HuH-7.5 (cell line): Measurements from ENCODE around the gene PANX3.

Source experiments
- DNase-seq: peaks from one replicate; pipeline ENCODE4 v3.0.0; 2011; ENCODE audit warnings: low spot score

Gene PANX3

DNA sequence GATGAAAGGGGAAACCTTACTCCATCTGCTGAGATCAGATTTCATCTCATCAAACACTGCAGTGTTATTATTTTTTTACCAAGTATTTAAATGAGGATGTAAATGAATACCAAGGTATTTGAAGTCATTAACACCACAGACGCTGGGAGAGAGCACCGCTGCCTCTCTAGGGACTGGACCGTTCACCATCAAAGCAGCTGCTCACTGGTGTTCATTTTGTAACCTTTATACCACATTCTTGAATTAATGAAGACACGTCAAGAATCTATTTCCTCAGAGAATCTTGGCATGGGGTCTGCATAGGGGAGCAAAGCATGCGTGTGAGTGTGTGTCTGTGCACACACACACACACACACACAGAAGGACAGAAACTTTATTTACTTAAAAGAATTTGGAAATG, 46.7 kb downstream of the PANX3 start:
- DNase-seq = no peak

DNA sequence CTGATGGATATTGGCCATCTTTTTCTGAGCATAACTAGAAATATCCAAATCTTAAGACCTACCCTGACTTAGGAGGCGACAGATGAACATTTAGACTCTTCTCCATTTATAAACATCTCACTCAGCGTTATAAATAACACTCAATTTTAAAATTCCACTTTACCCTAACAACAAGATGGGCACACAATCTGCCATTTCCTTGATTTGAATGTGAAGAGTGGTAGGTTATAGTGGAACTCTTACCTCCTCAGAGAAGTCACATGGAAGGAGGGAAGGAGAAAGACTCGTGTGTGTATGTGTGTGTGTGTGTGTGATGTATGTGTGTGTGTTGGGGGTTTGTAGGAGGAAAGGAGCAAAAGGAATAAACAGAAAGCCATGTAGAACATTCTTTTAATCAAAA, 47.3 kb downstream of the PANX3 start:
- DNase-seq = no peak

DNA sequence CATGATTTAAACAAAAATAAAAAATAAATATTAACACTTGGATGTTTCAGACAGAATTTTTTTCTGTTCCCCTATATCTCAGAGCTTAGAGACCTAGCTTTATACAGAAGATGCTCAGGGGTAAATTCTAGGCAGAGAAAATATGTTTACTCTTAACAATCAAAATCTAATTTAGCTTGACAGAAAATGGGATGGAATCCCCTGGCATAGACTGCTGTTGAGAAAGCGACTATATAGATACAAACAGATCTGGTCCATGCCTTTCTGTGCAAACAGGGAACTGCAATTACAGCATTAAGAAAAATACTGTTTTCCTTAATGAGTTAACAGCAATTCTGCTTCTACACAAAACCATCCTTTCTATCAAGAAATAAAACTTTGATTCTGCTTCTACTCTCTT, 47.8 kb downstream of the PANX3 start:
- DNase-seq = no peak

DNA sequence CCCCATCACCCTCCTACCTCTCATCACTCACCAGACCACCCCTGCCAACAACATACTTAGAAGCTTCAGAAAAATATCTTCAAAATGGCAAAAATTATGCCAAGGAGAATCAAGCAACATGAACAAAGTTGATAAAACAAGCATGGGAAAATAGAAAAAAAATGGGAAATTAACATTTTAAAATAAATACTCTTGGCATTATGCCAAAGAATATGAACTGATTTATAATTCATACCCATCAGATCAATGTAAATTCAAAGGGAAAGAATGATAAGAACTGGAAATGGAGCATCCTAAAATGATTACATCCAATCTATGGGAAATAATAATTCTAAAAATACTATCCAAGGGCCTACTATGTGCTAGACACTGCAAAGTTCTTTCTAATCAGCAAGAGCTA, 50.3 kb downstream of the PANX3 start:
- no peak for DNase-seq

DNA sequence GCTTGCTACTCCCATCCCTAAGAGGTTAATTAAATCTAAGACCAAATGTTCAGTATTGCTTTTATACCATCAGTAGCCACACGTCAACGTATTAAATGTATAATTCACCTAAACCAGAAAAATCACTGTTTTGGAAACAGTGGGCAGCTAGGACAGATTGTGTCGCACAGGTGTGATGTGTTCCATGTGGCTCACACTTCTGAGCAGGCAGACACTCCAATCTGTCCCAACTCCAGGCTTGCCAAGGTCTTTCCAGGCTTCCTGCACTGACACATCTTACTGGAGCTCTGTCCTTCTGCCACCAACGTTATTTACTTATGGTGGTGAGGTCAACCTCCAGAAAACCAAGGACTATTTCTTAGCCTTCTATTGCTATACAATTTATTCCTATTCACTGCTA, 50.9 kb downstream of the PANX3 start:
- no peak for DNase-seq

DNA sequence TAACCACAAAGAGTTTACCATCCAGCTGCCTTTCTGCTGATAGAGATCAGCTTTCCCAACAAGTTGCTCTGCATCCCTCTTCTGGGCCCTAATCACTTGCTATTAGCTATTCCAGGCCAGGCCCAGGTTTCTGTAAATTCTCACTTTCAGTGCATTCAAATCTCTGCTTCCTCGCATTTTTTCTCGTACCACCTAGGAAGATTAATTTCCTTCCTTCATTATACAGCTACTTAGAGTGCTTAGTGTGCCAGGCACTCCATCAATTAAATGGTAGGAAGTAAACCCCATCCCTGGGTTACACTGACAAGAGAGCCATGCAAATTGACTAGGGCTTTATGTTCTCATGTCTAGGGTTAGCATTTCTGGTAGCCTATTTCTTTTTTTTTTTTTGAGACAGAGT, 52.6 kb downstream of the PANX3 start:
- no peak for DNase-seq

DNA sequence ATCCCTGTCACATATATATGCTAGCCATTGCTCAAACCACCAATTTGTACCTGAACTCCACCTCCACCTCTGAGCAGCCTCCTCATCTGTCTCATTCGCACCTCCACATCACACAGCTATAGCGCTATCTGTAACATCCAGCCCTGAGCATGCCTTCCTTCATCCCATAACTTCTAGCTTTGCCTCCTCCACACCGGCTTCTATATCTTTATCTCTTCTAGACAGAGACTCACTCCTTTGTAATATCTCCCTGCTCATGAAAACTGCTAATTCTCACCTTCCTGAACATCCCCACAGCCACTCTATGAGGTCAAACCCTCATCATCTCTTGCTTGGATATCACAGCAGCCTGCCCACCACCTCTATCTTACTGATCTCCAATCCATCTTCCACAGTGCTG, 56.4 kb downstream of the PANX3 start:
- DNase-seq = no peak

DNA sequence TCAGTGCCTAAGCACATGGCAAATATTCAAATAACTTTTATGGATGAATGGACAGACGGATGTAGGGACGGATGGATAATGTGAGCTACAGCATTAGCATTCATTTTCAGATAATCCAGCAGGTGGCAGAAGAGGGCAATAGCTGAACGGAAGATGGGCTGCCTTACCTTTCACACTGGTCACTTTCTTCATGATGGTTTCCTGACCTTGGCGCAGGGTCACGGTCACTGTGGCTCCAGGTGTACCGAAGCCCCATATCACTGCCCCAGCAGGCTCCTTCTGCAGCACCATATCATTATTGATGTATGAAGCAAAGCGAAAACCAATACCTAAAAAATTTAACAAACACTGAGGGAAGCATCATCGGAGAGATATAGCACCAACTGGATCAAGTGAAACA, 58.0 kb downstream of the PANX3 start:
- DNase-seq = peak; percentile 28
